Glomerular visceral epithelial cell (primary cell): ENCODE data around the gene ROCK1.
"Not testable (repeated sequence)": the region's sequence is repeated elsewhere in the genome, so short reads cannot be mapped to it uniquely, and the experiment has no call there.

Experiments
- DNase-seq: peaks from one replicate; pipeline ENCODE4 v3.0.0-alpha.2; 2016; ENCODE audit errors: extremely low spot score

Gene ROCK1

GRCh38 chr18:21052385-21052784, 59.2 kb downstream of the ROCK1 start:
- no peak for DNase-seq

- no peak for DNase-seq
Measured at GRCh38 chr18:21051620-21052019, 60.0 kb downstream of the ROCK1 start.

GRCh38 chr18:21049306-21049705, 62.3 kb downstream of the ROCK1 start:
- no peak for DNase-seq

GRCh38 chr18:21047126-21047525, 64.5 kb downstream of the ROCK1 start:
- DNase-seq, result no peak

GRCh38 chr18:21040466-21040865, 71.1 kb downstream of the ROCK1 start:
- no peak for DNase-seq

GRCh38 chr18:21038201-21038600, 73.4 kb downstream of the ROCK1 start:
- no peak for DNase-seq

GRCh38 chr18:21031845-21032244, 79.8 kb downstream of the ROCK1 start:
- DNase-seq, result no peak

GRCh38 chr18:21018257-21018656, 93.4 kb downstream of the ROCK1 start:
- not testable (repeated sequence) for DNase-seq

- DNase-seq, result no peak
Measured at GRCh38 chr18:21012308-21012707, 99.3 kb downstream of the ROCK1 start.

GRCh38 chr18:21004726-21005125, 106.9 kb downstream of the ROCK1 start:
- no peak for DNase-seq

GRCh38 chr18:21000667-21001066, 110.9 kb downstream of the ROCK1 start:
- no peak for DNase-seq

- no peak for DNase-seq
Measured at GRCh38 chr18:20997371-20997770, 114.2 kb downstream of the ROCK1 start.

- no peak for DNase-seq
Measured at GRCh38 chr18:20996418-20996817, 115.2 kb downstream of the ROCK1 start.

- no peak for DNase-seq
Measured at GRCh38 chr18:20988726-20989125, 122.9 kb downstream of the ROCK1 start.

- DNase-seq, result no peak
Measured at GRCh38 chr18:20975077-20975476, 136.5 kb downstream of the ROCK1 start.

GRCh38 chr18:20971886-20972267, 139.7 kb downstream of the ROCK1 start:
- peak; percentile 33 for DNase-seq

GRCh38 chr18:20966795-20967194, 144.8 kb downstream of the ROCK1 start:
- no peak for DNase-seq

GRCh38 chr18:20963027-20963426, 148.6 kb downstream of the ROCK1 start:
- DNase-seq, result no peak

- no peak for DNase-seq
Measured at GRCh38 chr18:20960735-20961134, 150.9 kb downstream of the ROCK1 start.

GRCh38 chr18:20950827-20951226, 160.8 kb downstream of the ROCK1 start:
- not testable (repeated sequence) for DNase-seq
